IPS DF 4.7 (cell line): ENCODE data around the gene TRIM66.

Experiments
- DNase-seq: peaks from one replicate; pipeline ENCODE4 v3.0.0-alpha.2; 2013; ENCODE audit warnings: low spot score; ENCODE audit errors: extremely low read depth

Gene TRIM66

GRCh38 chr11:8610532-8611116 is 71.8 kb downstream of the TRIM66 start:
- DNase-seq: no peak

- DNase-seq: no peak
Observed at GRCh38 chr11:8608652-8609051, 73.8 kb downstream of the TRIM66 start.

DNA sequence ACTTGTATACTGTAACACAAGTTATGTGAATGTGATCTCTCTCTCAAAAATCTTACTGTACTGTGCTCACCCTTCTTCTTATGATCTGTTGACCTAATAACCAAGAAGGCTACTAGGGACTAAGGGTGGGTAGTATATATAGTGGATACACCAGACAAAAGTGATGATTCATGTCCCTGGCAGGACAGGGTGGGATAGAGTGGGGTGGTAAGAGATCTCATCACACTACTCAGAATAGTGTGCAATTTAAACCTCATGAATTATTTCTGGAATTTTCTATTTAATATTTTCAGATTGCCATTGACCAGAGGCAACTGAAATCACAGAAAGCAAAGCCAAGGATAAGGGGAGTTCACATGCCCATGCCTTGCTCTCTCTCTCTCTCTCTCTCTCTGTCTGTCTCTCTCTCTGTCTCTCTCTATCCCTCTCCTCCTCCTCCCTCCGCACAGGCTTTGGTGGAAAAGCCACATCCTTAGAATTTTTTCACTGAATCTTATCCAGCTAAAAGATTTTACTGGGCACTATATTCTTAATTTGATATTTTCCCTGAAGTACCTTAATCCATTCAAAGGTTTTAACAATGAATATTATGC is 76.4 kb downstream of the TRIM66 start:
- no peak for DNase-seq

DNA sequence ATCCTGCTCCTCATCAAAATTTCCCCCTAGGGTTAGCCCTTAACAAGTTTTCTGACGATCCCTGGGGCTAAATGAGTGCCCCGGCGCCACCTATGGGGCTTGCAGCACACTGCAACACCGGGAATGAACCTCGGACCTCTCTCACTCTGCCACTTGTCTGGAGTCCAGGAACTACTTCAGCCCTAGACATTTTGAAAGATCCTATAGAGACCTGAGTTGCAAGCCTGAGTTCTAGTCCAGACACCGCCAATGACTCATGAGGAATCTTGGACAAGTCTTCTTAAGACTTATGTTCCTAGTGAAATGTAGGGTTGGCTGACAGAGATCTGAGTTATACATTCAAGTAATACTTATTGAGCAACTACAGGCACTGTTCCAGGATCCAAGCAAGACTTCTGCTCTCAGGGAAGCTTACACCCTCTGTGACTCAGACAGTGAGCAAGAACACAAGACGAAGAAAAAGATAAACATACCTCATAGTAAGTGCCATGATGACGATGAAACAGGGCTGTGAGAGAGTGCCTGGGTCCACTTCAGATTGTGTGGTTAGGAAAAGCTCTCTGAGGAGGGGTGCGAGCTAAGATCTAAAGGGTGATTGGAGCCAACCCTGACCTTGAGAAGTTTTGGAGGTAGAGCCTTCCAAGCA is 78.3 kb downstream of the TRIM66 start:
- no peak for DNase-seq

GRCh38 chr11:8603696-8604077 is 78.8 kb downstream of the TRIM66 start:
- DNase-seq: no peak

GRCh38 chr11:8601376-8602133 is 80.9 kb downstream of the TRIM66 start:
- no peak for DNase-seq

DNA sequence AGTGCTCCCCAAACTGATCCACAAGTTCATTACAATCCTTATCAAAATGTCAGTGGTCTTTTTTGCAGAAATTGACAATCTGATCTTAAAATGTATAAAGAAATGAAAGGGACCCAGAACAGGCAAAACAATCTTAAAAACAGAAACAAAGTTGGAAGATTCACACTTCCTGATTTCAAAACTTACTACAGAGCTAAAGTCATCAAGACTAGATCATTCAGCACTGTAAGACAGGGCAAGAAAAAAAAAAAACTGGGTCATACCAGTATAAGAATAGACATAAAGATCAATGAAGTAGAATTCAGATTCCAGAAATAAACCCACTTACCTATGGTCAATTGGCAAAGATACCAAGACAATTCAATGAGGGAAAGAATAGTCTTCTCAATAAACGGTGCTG is 84.0 kb downstream of the TRIM66 start:
- DNase-seq: no peak

- no peak for DNase-seq
Observed at GRCh38 chr11:8597182-8597581, 85.3 kb downstream of the TRIM66 start.

DNA sequence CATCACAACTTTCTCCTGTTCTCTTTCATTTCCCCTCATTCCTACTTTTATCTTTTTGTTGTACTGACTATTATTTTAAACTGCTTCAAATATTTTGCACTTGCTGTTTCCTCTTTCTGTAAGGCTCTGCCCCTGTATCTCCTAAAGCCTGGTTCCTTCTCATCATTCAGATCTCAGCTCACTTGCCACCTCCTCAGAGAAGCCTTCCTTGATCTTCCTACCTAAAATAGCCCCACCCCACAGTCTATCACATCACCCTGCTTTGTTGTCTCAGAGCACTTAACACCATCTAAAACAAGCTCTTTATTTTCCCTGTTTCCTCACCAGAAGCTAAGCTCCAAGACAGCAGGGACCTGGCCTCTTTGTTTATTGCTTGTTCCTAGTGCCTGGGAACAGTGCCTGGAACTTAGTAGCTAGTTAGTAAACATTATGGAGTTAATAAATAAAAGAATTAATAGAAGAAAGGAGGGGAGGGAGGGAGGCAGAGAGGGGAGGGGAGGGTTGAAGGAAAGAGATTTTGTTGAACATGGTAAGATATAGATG is 85.9 kb downstream of the TRIM66 start:
- no peak for DNase-seq

DNA sequence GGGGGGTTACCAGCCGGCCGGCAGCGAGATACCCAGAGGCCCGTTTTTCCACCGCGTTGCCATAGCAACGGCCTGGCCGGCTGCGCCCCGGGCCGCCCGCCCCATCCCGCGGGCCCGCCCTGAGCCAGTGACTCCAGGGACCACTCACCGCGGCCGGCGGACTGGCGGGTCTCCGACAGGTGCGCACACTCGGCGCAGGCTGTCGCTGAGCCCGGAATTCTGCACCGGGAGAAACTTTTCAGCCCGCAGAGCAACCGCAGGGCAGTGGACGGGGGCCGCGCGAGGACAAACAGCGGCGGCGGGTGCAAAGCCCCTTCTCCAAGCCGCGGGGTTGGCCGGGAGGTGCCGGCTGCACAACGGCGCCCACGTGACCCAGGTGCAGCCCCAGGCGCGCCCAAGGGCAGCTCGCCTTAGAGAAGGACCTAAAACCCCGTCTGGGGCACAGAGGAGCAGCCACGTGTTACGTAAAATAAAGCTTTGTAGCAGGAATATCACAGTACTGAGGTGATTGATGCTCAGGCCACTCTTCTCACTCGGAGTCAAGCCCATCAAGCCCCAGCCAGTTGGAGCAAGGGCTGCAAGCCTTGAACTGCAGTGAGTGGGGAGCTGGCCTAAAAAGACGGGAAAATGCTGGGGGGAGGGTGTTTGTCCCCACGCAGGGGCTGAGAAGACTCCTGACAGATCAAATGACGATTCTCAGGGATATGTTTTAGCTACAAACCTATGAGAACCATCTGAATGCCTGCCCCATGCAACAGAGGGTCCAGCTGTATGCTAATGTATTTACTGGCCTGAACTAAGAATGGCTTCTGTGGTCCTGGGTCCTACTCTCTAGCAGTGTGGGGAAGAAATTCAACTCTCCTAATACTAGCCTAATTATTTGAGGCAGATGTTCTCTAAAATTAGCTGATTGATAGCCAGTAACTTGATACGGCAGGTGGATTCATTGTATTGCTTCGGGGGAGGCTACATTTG is 88.2 kb downstream of the TRIM66 start, which contains the start of gene STK33:
Gene STK33, minus strand, starts transcription at position 294 of the 975 bp plus-strand sequence. CDS start 119,323 bp downstream, outside the sequence.
- DNase-seq: no peak

- no peak for DNase-seq
Observed at GRCh38 chr11:8593455-8593854, 89.0 kb downstream of the TRIM66 start.

- DNase-seq: no peak
Observed at GRCh38 chr11:8587915-8588314, 94.5 kb downstream of the TRIM66 start.

DNA sequence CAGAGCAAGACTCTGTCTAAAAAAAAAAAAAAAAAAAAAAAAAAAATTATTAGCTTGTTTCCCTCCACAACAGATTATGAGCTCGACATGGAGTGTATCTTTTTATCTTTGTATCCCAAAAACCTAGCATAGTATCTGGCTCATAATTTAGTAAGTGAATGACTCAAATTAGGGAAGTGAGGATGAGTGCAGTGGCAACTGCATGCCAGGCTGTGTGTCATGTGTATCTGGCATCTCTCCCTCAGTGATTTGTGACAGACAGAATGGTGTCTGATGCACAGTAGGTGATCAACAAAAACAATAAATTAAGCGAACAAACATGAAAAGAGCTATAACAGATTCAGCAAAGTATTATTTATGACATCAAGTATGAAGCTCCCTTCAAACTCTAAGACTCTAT is 95.7 kb downstream of the TRIM66 start:
- no peak for DNase-seq

DNA sequence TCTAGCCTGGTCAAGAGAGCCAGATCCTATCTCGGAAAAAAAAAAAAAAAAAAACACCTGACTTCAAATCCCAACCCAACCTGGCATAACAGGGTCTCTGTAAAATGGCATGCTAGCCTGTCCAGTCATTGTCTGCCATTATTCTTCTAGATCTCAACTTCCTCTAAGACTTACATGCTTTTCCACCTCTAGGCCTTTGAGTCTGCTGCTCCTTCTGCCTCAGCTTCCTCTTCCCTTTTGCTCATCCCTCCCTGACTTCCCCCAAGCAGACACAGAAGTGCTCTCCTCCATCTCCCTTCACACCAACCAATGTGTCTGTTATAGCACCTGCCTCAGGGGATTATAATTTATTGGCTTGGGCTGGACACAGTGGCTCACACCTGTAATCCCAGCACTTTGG is 96.3 kb downstream of the TRIM66 start:
- DNase-seq: no peak

GRCh38 chr11:8584511-8584910 is 98.0 kb downstream of the TRIM66 start:
- no peak for DNase-seq

DNA sequence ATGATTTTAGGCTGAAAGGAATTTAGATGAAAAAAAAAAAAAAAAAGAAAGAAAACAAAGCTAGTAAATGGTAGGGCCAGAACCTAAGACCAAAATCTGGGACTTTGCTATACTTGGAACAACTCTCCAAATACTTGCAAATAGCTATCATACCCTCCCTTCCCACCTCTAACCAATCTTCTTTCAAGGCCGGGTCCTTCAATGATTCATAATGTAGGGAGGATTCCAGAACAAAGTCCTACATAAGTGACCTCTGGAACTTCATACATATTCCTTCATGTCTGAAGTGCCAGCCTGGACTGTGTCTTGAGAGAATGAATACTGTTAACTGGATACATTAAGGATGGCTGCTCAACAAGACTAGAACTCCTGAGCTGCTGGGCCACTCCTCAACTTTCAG is 98.4 kb downstream of the TRIM66 start:
- no peak for DNase-seq

- DNase-seq: no peak
Observed at GRCh38 chr11:8581300-8581699, 101.2 kb downstream of the TRIM66 start.

- no peak for DNase-seq
Observed at GRCh38 chr11:8577791-8578581, 104.5 kb downstream of the TRIM66 start.

GRCh38 chr11:8574798-8575197 is 107.7 kb downstream of the TRIM66 start:
- no peak for DNase-seq

DNA sequence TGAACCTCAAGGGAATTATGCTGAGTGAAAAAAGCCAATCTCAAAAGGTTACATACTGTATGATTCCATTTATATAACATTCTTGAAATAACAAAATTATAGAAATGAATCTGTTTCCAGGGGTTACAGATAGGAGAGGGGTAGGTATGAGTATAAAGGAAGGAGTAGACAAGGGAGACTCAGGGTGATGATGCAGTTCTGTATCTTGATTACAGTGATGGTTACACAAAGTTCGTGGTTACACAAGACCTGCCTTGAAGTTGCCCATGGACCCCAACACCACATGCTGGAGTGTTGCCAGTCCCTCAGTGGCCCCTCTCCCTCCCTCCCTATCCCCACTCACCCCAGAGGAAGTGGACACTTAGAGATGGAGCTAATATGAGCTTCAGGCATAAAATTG is 108.7 kb downstream of the TRIM66 start:
- no peak for DNase-seq
